Measurements from ENCODE around the gene COLEC12.

COLEC12 gene

DNA sequence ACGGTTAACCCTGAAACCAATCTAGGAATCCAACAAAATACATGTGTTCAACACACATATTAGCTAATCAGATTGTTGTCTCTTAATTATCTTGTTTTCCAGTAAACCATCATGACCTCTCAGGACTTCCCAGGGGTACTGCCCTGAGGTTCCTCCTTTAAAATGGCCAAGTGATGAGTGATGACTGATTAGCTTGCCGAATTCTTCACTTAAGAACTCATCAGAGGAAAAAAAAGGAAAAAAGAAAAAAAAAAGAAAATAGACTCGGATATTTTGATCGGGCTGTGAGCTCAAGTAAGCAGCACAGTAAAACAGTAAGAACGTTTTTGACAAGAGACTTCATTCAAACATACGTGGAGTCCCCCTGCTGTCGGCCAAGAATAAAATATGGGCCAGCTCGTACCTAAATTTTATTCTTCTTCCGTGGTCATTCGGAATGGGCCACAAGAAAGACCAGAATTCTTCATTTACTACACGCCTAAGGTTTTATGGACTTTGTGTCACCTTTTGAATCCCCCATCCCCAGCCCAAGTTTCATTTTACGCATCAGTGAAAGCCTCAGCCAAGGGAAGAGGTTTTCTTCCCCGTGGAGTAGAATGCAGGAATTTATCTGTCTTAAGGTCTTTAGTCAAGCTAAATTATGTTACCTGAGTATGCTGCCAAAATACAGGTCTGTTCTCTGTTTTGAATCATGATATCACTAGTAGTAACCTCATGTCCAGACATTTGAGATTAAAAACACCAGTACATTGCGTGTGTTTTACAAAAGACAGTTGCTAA is 40.5 kb downstream of the COLEC12 start:
- POLR2A ChIA-PET: no interaction called here
- no peak for DNase-seq (ENCODE audit: extremely low spot score)
- CTCF ChIA-PET: interaction anchor here (0.8 to 1.8 kb wide), 3 partner anchors 17 to 36 kb away, joined by 3 to 6 read pairs (median 4); no protein-coding TSS in a partner anchor
- TF ChIP-seq, protein P1, sequence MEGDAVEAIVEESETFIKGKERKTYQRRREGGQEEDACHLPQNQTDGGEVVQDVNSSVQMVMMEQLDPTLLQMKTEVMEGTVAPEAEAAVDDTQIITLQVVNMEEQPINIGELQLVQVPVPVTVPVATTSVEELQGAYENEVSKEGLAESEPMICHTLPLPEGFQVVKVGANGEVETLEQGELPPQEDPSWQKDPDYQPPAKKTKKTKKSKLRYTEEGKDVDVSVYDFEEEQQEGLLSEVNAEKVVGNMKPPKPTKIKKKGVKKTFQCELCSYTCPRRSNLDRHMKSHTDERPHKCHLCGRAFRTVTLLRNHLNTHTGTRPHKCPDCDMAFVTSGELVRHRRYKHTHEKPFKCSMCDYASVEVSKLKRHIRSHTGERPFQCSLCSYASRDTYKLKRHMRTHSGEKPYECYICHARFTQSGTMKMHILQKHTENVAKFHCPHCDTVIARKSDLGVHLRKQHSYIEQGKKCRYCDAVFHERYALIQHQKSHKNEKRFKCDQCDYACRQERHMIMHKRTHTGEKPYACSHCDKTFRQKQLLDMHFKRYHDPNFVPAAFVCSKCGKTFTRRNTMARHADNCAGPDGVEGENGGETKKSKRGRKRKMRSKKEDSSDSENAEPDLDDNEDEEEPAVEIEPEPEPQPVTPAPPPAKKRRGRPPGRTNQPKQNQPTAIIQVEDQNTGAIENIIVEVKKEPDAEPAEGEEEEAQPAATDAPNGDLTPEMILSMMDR (IDR thresholded peaks at IDR 0.05; ENCODE audit: control extremely low read depth, extremely low read depth, low read depth, missing control alignments): no peak

- TF ChIP-seq, protein P1 (IDR thresholded peaks at IDR 0.05; ENCODE audit: control extremely low read depth, extremely low read depth, low read depth, missing control alignments): no peak
- ChIA-PET POLR2A (no interaction called here), CTCF (interaction anchor here (1.8 kb wide), 1 partner anchor 20 kb away, joined by 6 read pairs; no protein-coding TSS in a partner anchor)
- no peak for DNase-seq (ENCODE audit: extremely low spot score)
Measured at GRCh38 chr18:457521-458412, 42.7 kb downstream of the COLEC12 start.

- no peak for DNase-seq (ENCODE audit: extremely low spot score)
- TF ChIP-seq, protein P1 (IDR thresholded peaks at IDR 0.05; ENCODE audit: control extremely low read depth, extremely low read depth, low read depth, missing control alignments): no peak
- ChIA-PET POLR2A (no interaction called here), CTCF (no interaction called here)
Measured at GRCh38 chr18:457140-457519, 43.4 kb downstream of the COLEC12 start.

GRCh38 chr18:456361-457139 is 44.0 kb downstream of the COLEC12 start:
- ChIA-PET POLR2A (no interaction called here), CTCF (no interaction called here)
- TF ChIP-seq, protein P1 (IDR thresholded peaks at IDR 0.05; ENCODE audit: control extremely low read depth, extremely low read depth, low read depth, missing control alignments): no peak
- DNase-seq (ENCODE audit: extremely low spot score): no peak

DNA sequence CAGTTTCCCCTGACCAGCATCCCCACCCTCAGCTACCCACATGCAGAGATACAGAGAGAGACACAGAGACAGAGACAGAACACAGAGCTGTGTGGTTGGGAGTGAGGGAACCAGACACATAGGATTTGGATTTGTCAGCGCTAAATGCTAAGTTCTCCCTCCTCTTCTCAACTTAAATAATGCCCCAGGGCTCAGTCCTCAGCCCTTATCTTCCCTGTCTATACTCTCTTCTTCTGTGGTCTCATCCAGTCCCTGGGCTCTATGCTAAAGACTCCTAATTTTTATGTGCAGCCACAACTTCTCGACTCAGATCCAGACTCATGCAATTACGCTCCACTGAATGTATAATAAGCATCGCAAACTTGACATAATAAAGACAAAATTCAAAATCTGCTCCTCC is 47.1 kb downstream of the COLEC12 start:
- CTCF ChIA-PET: interaction anchor here (1.1 kb wide), 1 partner anchor 9 kb away, joined by 3 read pairs; no protein-coding TSS in a partner anchor
- DNase-seq (ENCODE audit: extremely low spot score): no peak
- POLR2A ChIA-PET: no interaction called here
- TF ChIP-seq, protein P1 (IDR thresholded peaks at IDR 0.05; ENCODE audit: control extremely low read depth, extremely low read depth, low read depth, missing control alignments): no peak

GRCh38 chr18:452816-453215 is 47.7 kb downstream of the COLEC12 start:
- TF ChIP-seq, protein P1 (IDR thresholded peaks at IDR 0.05; ENCODE audit: control extremely low read depth, extremely low read depth, low read depth, missing control alignments): no peak
- POLR2A ChIA-PET: no interaction called here
- no peak for DNase-seq (ENCODE audit: extremely low spot score)
- CTCF ChIA-PET: no interaction called here

Data from GM10248 (cell line).